Neural cell (in vitro differentiated cells): ENCODE data around the gene PDE8B.

Experiments
- EZH2 ChIP-seq: fragments of 200-600, 300-800 bp; shearing (Covaris generic), sonication (generic); IDR thresholded peaks from 2 replicates; pipeline ENCODE4 v1.6.1; 2014; ENCODE audit warnings: antibody characterized with exemption, low read length, borderline replicate concordance, mild to moderate bottlenecking; ENCODE audit not compliant: insufficient read depth, poor library complexity, severe bottlenecking
- POLR2AphosphoS5 ChIP-seq: IDR thresholded peaks from 2 replicates; pipeline ENCODE4 v1.6.1; 2012
- RAD21 ChIP-seq: fragments of 450-650 bp; conservative IDR thresholded peaks from 2 replicates; pipeline ENCODE4 v1.6.1; 2014; ENCODE audit warnings: antibody characterized with exemption, mild to moderate bottlenecking, moderate library complexity
- REST ChIP-seq: IDR thresholded peaks from 2 replicates; pipeline ENCODE4 v1.6.1; 2012; ENCODE audit warnings: borderline replicate concordance
- SMC3 ChIP-seq: fragments of 450-650 bp; conservative IDR thresholded peaks from 2 replicates; pipeline ENCODE4 v1.6.1; 2014; ENCODE audit warnings: antibody characterized with exemption, mild to moderate bottlenecking, moderate library complexity; ENCODE audit not compliant: poor library complexity
- TAF1 ChIP-seq: IDR thresholded peaks from 2 replicates; pipeline ENCODE4 v1.6.1; 2012; ENCODE audit warnings: low read depth
- TF ChIP-seq, protein P1 (sequence below): fragments of 450-650 bp; IDR thresholded peaks from 2 replicates; pipeline ENCODE4 v1.5.1; 2014; ENCODE audit warnings: antibody characterized with exemption, mild to moderate bottlenecking, moderate library complexity; ENCODE audit not compliant: poor library complexity, severe bottlenecking

- TF ChIP-seq, protein P1, sequence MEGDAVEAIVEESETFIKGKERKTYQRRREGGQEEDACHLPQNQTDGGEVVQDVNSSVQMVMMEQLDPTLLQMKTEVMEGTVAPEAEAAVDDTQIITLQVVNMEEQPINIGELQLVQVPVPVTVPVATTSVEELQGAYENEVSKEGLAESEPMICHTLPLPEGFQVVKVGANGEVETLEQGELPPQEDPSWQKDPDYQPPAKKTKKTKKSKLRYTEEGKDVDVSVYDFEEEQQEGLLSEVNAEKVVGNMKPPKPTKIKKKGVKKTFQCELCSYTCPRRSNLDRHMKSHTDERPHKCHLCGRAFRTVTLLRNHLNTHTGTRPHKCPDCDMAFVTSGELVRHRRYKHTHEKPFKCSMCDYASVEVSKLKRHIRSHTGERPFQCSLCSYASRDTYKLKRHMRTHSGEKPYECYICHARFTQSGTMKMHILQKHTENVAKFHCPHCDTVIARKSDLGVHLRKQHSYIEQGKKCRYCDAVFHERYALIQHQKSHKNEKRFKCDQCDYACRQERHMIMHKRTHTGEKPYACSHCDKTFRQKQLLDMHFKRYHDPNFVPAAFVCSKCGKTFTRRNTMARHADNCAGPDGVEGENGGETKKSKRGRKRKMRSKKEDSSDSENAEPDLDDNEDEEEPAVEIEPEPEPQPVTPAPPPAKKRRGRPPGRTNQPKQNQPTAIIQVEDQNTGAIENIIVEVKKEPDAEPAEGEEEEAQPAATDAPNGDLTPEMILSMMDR: no peak
- TF ChIP-seq RAD21 (no peak), POLR2AphosphoS5 (no peak), TAF1 (no peak), EZH2 (no peak), REST (no peak), SMC3 (no peak)
These were observed 21.1 kb upstream of the PDE8B start for GRCh38 chr5:77189421-77189820.
